Hepatic stellate cell (primary cell): ENCODE measurements around the gene MDC1.

Experiments used
- DNase-seq: peaks from one replicate; pipeline ENCODE4 v3.0.0; 2011; ENCODE audit warnings: low spot score

MDC1 gene

DNA sequence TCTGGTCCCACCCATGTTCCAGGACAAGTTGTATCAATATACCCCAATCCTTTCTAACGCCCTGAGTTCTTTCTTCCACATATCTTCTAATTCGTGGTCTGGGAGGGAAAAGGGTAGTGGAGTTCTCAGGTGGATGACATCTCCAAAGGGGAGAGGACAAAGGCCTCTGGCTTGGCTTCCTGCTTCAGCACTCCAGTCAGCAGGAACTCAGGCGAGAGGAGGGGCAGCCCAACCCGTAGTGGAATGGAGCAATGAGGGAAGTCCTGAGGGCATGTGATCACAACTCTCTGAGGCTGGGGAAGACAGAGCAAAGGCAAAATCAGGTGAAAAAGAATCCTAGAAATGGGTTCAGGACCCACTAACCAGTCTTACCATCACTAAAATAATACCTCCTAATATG, 16.7 kb downstream of the MDC1 start:
- no peak for DNase-seq

DNA sequence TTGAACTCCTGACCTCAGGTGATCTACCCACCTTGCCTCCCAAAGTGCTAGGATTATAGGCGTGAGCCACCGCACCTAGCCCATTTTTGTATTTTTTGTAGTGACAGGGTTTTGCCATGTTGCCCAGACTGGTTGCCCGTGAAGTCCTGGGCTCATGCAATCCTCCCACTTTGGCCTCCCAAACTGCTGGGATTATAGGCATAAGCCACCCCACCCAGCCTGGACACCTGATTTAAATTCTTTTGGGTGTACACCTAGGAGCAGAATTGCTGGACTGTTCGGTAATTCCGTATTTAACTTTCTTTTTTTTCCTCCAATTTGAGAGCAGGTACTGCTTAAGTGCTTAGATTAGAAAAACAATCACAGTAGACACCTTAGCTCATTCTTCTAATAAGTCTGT, 20.6 kb downstream of the MDC1 start:
- DNase-seq, result no peak

DNA sequence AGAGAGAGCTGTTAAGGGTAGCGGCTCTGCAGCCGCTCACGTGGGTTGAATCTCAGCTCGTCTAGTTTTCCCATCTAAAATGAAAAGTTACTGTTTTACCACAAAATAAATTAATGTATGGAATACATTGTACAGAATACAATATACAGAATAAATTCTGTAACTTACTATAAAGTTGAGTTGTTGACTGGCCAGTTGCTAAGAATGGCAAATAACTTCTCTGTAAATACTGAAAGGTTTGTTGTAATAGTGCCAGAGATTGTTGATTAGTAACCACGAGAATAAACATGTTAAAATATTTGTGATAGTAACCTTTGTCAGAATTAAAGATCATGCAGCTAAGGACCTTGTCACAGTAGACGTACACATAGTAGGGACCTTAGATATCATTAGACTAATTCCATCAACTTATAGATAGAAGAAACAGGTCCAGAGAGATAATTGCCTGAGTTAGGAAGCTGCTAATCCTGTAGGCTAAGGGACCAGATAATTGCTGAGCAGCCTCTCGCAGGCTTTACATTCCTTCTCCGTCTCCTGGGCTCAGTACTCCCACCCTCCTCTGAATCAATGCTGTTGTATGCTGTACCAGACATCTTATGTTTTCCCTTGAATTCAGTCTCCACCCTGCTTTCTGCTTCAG, 25.8 kb downstream of the MDC1 start:
- no peak for DNase-seq

DNA sequence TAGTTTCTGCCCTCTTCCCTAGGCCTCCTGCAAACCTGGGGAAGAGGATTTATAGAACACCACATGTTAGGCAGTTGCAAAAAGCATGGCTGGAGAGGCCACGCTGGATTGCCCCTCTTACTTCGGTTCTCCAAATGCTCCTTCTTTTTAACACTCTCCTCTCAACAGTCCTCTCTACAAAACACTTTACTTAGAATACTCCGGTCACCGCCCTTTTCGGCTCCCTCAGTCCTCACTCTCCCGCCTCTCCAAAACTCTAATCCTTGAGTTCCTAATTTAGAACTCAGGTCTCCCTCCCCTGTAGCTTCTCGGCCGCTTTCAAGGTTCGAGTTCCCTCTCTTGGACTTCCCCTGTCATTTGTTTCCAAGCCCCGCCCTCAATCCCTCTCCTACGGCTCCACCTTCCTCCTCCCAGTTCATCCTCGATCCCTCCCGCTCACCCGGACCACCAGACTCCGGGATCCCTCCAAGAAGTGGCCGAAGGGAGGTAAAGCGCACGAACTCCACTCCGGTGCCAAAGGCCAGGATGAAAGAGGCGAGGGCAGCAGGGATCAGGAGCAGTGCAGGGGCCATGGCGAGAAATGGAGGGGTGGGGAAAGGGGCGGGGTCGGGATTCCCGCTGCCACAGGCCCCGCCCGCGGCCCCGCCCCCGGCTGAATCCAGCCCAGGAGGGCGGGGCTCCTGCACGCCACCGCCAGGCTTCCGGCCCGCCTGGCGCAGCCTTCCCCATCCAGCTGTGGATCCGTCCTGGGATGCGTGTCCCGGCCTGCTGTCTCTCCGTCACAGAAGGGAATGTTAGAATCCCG, 26.5 kb downstream of the MDC1 start, which contains the start of gene NRM:
Gene NRM (minus strand): TSS at position 582 of the 805 bp plus-strand sequence. CDS start 10 bp downstream, at position 572.
- DNase-seq, result peak; percentile 89

DNA sequence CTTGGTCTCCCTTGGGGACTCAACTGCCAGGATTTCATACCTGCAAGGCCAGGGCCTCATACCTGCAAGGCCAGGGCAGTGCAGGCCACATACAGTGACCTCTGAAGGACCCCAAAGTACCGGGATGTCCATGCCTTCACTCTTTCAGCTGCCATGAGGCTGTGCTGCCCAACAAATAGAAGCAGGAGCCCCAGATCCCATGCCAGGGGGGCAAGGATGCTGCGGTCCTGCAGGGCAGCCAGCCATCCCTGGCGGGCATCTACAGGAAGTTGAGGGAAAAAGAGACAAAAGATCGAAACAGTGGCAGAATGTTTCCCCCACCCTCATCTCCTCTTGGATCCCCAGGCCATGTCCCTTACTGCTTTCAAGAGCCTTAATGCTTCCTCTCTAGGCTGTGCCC, 27.1 kb downstream of the MDC1 start:
- DNase-seq, result no peak

DNA sequence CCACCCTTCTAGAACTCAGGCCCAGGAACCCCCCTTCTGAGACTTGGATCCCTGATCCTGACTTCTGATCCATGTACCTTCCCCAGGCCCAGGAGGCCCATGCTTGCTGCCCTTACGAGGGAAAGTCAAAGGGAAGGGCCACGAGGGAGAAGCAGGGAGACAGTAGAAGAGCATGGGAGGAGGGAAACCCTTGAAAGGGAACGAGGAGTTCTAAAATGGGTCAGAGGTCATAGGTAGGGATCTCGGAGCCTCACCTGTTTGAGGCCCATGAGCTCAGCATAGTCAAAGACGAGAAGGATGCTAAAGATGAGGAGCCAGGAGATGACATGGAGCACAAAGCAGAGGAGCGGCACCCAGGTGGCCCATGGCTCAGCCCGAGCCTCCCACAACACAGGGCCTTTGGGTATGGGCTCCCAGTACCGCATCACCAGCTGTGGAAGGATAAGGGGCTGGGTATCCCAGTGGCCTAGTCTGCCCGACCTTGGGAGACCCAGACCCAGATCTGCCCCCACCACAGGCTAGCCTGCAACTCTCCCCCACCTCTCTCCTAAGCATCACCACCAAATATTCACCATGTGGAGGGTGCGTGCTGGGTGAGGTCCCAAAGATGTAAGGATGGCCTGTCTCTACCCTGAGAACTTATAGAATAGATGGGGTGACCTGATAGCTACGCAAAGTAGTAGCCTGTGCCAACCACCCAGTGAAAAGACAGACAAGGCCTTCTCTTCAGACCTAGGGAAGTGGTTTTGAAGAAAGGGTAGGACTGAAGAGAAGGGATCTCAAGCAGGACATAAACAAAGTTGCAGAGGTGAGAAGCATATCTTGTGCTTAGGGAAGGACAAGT, 27.8 kb downstream of the MDC1 start:
- no peak for DNase-seq

DNA sequence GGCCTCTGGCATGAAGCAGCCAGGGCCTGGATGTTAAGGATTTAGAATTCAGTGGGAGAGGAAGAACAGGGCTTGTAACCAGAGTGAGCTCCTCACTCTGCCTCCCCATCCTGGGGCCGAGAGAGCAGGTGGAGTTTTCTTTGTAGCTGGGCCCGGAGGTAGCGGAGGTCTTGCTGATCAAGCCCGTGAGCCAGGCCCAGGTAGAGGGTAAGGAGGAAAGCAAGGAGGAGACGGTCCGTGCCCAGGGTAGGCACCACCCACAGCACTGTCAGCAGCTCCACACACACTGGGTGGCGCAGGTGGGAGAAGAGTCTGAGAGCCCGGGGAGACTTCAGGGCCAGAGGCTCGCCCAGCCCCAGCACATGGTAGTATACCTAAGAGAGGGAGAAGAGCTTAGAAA, 28.5 kb downstream of the MDC1 start:
- no peak for DNase-seq

DNA sequence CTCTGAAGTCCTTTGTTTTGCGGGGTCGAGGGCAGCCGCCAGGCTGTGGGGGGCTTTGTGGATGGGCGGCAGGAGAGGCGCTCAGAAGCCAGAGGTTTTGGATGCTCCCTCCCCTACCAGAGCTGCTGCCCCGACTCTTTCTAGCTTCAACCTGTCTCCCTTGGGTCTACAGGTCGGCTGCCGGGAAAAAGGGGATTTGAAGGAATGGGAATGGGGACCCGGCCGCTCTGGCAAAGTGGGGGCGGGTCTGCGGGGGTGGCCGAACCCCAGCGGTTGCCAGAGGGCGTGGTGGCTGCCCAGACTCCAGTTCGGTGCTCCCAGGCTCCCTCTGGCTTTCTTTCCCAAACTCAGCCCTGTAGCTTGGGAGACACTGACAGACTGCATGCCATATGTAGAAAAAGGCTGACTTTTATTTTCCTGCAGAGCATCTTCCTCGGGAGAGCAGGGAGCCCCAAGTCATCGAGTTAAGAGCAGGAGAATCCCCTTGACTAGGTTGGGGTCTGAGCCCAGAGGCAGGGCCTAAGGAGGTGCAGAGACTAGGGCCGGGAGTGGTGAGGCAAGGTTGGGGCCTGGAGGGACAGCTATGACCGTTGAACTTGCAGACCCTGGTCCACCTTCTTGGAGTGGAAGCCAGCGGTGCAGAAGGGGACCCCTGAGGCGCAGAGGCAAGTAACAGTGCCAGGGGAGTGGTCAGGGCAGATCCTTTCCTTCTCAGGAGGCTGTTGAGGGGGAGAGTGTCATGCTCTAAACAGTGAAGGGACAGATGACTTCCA, 29.2 kb downstream of the MDC1 start:
- no peak for DNase-seq

DNA sequence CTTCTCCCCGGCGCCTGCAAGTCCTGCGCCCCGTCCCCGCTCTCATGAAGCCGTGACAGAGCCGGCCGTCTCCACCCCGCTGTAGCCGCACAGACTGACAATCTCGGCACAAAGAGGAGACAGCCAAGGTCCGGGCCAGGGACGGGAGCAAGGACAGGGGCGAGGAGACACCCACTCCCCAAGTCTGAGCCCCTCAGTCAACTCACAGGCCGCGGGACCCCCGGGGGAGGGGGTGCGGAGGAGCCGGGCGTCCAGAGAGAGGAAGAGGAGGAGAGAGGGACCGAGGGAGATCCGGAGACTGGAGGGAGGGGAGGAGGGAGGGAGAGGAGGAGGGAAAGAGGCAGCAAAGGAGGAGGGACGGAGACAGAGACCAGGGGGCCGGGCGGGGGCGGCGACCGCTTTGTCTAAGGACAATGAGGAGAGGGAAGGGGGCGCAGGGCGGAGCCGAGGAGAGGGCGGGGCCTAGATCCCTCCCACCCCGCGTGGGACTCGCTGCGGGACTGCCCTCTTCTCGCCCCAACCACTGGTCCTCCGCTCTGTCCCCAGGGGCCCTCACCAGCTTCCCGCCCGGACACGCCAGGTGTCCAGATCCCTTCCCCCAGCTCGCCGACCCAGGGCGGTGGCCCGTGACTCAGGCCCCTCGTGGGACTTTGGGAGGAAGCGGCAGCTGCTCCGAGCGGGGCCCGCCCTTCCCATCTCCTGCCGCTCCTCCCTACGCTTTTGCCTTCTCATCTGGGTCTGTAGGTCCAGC, 30.0 kb downstream of the MDC1 start:
- DNase-seq, result peak; percentile 95

DNA sequence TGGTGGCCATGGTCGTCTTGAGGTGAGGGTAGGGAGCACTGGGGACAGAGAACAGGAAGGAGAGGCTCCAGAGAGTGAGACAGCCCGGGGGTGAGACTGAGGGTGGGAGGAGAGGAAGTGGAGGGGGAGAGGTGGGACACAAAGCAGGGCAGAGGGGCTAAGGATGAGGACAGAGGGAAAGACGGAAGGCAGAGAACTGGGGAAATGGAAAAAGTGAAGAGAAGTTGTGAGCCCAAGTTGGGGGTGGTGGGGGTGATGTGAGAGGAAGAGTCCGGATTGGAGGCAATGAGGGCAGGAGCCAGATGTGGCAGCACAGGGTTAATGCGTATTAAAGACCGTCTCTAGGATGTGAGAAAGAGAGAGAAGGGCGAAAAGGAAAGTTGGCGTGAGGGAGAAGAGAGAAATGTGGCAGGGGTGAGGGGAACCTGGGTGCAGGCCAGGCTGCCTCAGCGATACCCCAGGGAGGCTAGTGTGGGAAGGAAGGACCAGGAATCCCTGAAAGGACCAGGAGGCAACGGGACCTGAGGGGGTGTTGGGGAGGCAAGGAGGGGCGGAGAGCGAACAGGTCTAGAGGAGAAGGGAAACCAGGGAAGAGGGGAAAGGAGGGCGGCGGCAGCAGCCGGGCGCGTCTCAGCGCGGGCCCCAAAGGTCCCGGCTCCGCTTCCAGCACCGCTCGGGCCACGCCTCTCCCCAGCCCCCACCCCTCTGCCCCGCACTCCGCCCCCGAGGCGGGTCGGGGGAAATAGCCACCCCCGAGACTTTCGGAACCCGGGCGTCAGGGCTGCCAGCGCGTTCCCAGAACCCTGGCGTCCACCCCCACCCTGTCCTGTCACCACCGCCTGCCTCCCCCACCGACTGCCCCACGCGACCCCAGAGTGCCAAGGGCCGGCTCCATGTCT, 30.8 kb downstream of the MDC1 start, which contains the start of gene PPP1R18:
Gene PPP1R18 (minus strand): TSS at position 637 of the 899 bp plus-strand sequence. CDS start 627 bp downstream, at position 10.
- DNase-seq, result peak; percentile 73

DNA sequence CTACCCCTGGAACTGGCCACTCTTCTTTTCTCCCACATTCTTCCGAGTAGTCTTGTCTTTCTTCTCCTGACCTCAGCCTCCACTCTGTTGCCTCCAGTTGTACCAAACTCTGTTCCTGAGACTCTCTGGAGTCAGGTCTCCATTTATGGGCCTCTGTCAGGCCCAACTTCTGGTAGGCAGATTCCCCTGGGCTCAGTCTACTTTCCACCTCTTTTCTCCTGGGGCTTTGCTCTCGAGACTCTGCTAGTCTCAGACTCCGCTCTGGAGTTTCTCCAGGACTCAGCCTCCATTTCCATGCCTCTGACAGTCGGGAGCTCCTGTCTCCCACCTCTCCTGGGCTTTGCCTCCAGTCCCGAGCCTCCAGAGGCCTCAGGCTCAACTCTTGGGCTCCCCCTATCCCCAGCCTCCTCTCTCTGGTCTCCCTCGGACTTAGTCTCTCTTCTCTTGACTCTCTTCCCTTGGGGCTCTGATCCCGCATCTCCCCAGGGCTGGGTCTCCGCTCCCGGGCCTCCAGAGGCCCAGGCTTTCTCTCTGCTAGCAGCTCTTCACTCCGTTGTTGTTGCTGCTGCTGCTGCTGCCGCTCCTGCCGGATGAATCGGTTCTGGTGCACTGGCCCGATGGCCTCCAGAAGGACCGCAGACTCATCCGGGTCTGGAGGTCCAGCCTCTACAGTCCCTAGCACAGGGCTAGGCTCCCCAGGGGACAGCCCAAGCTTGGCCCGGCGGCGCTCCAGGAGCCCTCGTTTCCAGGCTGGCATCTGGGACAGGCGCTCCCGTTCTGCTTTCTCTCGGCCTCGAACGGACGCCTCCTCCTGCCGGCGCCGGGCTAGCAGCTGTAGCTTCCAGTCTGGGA, 31.7 kb downstream of the MDC1 start:
- DNase-seq, result no peak

DNA sequence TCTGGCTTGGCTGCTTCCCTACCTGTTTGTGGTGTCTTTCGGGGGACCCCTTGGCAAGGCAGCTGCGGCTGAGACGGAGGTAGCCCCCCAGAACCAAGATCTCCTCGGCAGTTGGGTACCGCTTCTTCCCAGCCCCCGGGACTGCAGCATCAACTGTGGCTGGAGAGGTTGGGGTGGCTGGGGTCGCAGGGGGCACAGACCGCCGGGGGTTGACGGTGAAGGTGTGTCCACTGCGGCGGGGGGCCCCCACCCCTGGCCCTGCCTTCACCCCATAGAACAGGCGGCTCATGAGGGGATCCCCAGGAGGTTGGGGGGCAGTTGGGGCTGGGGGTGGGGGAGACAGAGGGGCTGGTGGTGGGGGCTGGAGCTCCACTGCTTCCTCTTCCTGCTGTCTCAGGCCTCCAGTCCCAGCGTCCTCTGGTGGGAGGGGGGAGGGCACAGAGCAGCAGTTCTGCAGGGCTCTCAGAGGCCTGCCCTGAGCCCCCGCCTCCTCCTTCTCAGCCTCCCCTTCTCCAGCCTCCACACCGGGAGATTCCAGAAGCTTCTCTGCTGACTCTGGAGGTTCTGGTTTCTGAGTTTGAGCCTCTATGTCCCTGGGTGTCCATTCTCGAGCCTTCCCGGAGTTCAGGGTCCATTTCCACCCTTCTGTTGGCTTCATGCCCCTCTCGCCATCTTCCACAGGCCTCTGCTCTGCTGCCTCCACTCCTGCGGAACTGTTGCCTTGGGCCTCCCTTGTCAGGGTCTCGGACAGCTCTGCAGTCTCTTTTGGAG, 32.5 kb downstream of the MDC1 start:
- DNase-seq, result peak; percentile 53

DNA sequence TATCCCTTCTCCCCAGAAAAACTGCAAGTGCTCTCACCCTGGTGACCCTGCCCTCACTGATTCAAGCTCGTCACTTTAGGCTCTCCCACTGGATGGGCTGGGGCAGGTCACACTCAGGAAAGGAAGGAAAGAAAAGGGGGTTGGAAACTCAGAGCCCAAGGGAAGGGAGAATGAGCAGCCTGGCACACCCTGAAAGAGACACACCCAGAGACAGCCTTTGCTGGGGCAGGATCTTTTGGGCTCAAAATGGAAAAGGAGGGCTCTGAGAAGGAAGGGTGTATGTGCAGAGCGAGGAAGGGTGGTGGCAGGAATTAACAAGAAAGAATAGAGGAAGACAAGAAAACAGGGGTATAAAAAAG, 33.1 kb downstream of the MDC1 start:
- no peak for DNase-seq

DNA sequence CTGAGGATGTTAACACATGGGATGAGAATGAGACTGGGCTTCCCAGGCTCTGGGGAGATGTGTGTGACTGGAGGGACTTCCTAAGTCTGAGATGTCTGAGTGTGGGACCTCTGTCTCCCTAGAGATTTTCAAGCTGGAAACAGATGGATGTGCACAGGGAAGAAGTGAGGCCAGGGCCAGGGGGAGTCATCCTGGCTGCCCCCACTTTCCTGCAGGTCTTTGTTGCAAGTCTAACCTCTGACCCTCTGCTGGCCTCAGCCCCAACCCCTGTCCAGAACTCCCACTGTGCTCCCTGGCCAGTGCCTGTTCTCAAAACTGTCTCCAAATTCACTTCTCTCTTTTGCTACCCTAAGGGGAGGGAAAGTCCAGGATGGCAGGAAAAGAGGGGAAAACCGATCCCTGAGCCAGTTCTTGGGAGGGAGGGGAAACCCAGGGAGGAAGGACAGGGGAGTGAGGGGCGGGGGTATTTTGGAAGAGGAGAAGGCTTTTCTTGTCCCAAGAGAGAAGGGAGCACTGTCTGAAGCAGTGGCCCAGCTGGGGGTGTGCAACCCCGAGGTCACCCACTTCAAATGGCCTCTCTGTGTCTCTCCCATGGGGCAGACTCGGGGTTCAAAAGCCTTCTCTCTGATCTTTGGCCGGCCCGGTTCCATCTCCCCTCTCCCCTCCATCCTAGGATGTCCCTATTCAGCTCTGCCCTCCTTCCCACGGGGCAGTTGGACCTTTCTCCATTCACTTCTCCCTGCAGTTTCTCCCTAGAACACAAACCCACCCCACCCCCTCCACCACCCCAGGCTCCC, 33.7 kb downstream of the MDC1 start:
- no peak for DNase-seq

DNA sequence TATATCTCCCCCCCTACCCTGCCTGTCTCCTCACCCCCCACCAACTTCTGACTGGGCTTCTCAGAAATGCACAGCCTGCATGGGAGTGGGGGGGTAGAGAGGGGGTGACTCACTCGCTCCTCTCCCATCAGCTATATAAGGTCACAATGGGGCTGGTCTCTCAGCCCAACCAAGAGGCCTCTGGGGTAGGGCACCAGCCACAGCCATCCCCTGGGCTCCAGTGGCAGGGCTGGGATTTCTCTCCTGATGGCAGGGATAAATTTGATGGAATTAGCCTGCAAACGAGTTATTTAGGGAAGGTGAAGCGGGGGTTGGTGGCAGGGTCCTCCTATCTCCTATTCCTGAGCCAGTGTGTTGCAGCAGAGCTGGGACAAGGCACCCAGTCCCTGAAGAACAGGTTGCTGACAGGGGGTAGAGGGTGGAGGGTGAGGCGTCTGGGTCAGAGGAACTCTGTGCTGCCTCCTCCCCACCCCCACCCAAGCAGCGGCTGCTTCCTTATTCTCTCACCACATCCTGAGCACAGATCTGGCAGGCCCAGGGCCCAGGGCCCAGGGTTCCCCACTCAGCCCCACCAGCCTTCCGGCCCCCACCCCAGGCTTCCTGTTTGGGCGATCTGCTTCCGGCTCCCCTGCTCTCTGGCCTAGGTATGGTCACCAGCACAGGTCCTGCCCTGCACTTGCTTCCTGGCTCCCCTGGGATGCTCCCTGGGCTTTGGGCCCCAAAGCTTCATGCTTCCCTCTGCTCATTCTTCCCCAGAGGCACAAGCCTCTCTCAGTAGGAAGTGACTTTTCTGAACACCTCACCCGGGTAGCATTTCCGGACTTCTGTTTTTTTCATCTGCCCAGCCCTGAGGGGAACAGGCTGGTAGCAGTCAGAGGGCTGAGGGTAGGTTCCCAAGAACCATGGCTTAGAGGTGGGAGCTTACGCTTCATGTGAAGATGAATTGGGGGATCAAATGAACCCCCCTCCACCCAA, 34.7 kb downstream of the MDC1 start:
- DNase-seq, result peak; percentile 95

DNA sequence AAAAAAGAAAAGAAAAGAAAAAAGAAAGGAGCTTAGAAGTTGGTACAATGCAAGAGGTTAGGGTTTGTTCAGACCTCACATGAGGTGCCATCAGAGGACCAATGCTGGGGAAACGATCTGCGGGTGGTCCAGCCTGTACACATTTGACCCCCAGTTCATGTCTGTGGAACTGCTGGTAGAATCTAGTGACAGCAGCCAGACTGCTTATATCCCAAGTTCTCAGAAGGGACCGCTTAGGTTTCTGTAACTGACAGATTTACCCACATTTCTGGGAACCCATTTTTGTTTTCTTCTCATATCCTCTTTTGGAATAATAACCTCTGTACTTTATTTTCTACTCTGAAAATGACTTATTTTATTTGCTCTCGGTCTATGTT, 35.3 kb downstream of the MDC1 start:
- DNase-seq, result no peak
